ENCODE results near the gene TLR2. TPM values are rescaled to one million over a fixed set of nuclear protein-coding genes. Genes with fewer than 3 reads are reported as not detected.

Gene TLR2
- total RNA-seq, 1 experiment from 2014 or later = 1.7 TPM

GRCh38 chr4:153728151-153728550 lies 44.1 kb downstream of the TLR2 start (continued):
- TF ChIP-seq ERG (CRISPR knock-in tag; IDR thresholded peaks at IDR 0.05) (no peak), TCF7 (CRISPR knock-in tag; IDR thresholded peaks at IDR 0.05; ENCODE audit: low read depth) (no peak), RELA (CRISPR knock-in tag; IDR thresholded peaks at IDR 0.05; ENCODE audit: borderline replicate concordance) (no peak), ZNF671 (CRISPR knock-in tag; IDR thresholded peaks at IDR 0.05) (no peak), ATF2 (CRISPR knock-in tag; IDR thresholded peaks at IDR 0.05; ENCODE audit: borderline replicate concordance, low read depth) (no peak)
- TF ChIP-seq, protein P1, sequence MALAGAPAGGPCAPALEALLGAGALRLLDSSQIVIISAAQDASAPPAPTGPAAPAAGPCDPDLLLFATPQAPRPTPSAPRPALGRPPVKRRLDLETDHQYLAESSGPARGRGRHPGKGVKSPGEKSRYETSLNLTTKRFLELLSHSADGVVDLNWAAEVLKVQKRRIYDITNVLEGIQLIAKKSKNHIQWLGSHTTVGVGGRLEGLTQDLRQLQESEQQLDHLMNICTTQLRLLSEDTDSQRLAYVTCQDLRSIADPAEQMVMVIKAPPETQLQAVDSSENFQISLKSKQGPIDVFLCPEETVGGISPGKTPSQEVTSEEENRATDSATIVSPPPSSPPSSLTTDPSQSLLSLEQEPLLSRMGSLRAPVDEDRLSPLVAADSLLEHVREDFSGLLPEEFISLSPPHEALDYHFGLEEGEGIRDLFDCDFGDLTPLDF (CRISPR knock-in tag; IDR thresholded peaks at IDR 0.05) = no peak

DNA sequence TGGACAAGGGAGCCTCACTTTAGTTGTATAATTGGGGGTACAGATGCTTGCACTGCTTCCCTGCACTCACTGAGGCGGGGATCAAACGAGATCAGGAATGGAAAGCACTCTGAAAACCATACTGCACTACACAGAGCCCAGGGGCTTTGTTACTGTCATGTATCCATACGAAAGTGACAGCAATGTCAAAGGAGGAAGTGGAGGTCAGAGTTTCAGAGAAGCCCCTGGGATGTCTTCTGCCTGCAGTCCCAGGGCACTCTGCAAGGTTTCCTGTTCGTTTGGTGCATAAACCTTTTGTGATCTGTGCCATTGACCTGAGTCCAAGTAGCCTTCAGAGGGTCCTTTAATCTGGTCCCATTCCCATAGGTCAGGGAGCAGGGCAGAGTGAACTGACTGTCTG lies 44.6 kb downstream of the TLR2 start:
- ChIA-PET POLR2A (no interaction called here), CTCF (interaction anchor here (2.2 kb wide), 1 partner anchor 22 kb away, joined by 6 read pairs; no protein-coding TSS in a partner anchor)
- Mint-ChIP-seq H3K27ac (no peak overlapping the region), H3K36me3 (no peaks in the 10 kb centered on the region), H3K4me3 (no peak overlapping the region), H3K27me3 (ENCODE audit: low read depth) (no peaks in the 10 kb centered on the region), H3K4me1 (peaks cover 8% of the 10 kb centered on the region), H3K9me3 (no peaks in the 10 kb centered on the region)
- DNase-seq (ENCODE audit: low spot score) (no peak), ATAC-seq (no peak)
- TF ChIP-seq JAZF1 (CRISPR knock-in tag; IDR thresholded peaks at IDR 0.05) (no peak), CREM (CRISPR knock-in tag; IDR thresholded peaks at IDR 0.05) (no peak), MYBL2 (CRISPR knock-in tag; IDR thresholded peaks at IDR 0.05) (no peak), EMX1 (CRISPR knock-in tag; IDR thresholded peaks at IDR 0.05) (no peak), ERG (CRISPR knock-in tag; IDR thresholded peaks at IDR 0.05) (no peak), ZMAT4 (CRISPR knock-in tag; IDR thresholded peaks at IDR 0.05) (no peak), KAT7 (CRISPR knock-in tag; IDR thresholded peaks at IDR 0.05; ENCODE audit: borderline replicate concordance) (no peak), SP1 (CRISPR knock-in tag; conservative IDR thresholded peaks at IDR 0.05) (no peak), RORB (CRISPR knock-in tag; IDR thresholded peaks at IDR 0.05) (no peak), NFE2L1 (CRISPR knock-in tag; IDR thresholded peaks at IDR 0.05) (no peak), GTF2I (CRISPR knock-in tag; conservative IDR thresholded peaks at IDR 0.05) (no peak)
- TF ChIP-seq, protein P1 (CRISPR knock-in tag; IDR thresholded peaks at IDR 0.05) = no peak
- TF ChIP-seq, protein P2, sequence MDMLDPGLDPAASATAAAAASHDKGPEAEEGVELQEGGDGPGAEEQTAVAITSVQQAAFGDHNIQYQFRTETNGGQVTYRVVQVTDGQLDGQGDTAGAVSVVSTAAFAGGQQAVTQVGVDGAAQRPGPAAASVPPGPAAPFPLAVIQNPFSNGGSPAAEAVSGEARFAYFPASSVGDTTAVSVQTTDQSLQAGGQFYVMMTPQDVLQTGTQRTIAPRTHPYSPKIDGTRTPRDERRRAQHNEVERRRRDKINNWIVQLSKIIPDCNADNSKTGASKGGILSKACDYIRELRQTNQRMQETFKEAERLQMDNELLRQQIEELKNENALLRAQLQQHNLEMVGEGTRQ (CRISPR knock-in tag; IDR thresholded peaks at IDR 0.05) = no peak
- TF ChIP-seq, protein P3, sequence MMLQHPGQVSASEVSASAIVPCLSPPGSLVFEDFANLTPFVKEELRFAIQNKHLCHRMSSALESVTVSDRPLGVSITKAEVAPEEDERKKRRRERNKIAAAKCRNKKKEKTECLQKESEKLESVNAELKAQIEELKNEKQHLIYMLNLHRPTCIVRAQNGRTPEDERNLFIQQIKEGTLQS (CRISPR knock-in tag; conservative IDR thresholded peaks at IDR 0.05) = no peak

Data from WTC11 (cell line).